H54 (cell line): ENCODE data around the gene CDH1.
"Not testable (repeated sequence)": the region's sequence is repeated elsewhere in the genome, so short reads cannot be mapped to it uniquely, and the experiment has no call there.

ENCODE experiments used
- DNase-seq: peaks from one replicate; pipeline ENCODE4 v3.0.0; 2011; ENCODE audit warnings: low spot score, mixed read lengths; ENCODE audit not compliant: insufficient read length
- FAIRE-seq: peaks from 3 replicates; lab custom pipeline; 2011; peaks lifted over from hg19 to GRCh38; lab: Jason Lieb, UNC
- POLR2A ChIP-seq: IDR thresholded peaks from 2 replicates; pipeline ENCODE4 v1.6.1; 2011; ENCODE audit warnings: low read depth, mild to moderate bottlenecking, low read length

The CDH1 gene

GRCh38 chr16:68802190-68802589, 65.1 kb downstream of the CDH1 start:
- no peak for DNase-seq
- FAIRE-seq = no peak
- no peak for TF ChIP-seq POLR2A

- DNase-seq = no peak
- TF ChIP-seq POLR2A = no peak
- FAIRE-seq = no peak
Measured at GRCh38 chr16:68806422-68806821, 69.3 kb downstream of the CDH1 start.

- DNase-seq (no peak), FAIRE-seq (no peak)
- no peak for TF ChIP-seq POLR2A
Measured at GRCh38 chr16:68806981-68807380, 69.9 kb downstream of the CDH1 start.

- TF ChIP-seq POLR2A = no peak
- FAIRE-seq (no peak), DNase-seq (no peak)
Measured at GRCh38 chr16:68814516-68814915, 77.4 kb downstream of the CDH1 start.

GRCh38 chr16:68823401-68824135, 86.5 kb downstream of the CDH1 start:
- DNase-seq = peak; percentile 74
- FAIRE-seq = no peak

GRCh38 chr16:68825427-68825826, 88.3 kb downstream of the CDH1 start:
- no peak for FAIRE-seq
- no peak for DNase-seq
- TF ChIP-seq POLR2A = no peak

More at GRCh38 chr16:68823401-68824135, 86.5 kb downstream of the CDH1 start:
- no peak for TF ChIP-seq POLR2A

- no peak for FAIRE-seq
- TF ChIP-seq POLR2A = no peak
- DNase-seq = no peak
Measured at GRCh38 chr16:68826652-68827051, 89.6 kb downstream of the CDH1 start.

- no peak for TF ChIP-seq POLR2A
- DNase-seq (no peak), FAIRE-seq (no peak)
Measured at GRCh38 chr16:68833251-68833650, 96.2 kb downstream of the CDH1 start.

GRCh38 chr16:68834550-68834949, 97.5 kb downstream of the CDH1 start:
- no peak for DNase-seq
- FAIRE-seq = no peak

GRCh38 chr16:68835970-68836369, 98.9 kb downstream of the CDH1 start:
- no peak for TF ChIP-seq POLR2A
- DNase-seq (no peak), FAIRE-seq (no peak)

More at GRCh38 chr16:68834550-68834949, 97.5 kb downstream of the CDH1 start:
- no peak for TF ChIP-seq POLR2A

- TF ChIP-seq POLR2A = no peak
- no peak for DNase-seq
- FAIRE-seq = no peak
Measured at GRCh38 chr16:68839831-68840230, 102.7 kb downstream of the CDH1 start.

- not testable (repeated sequence) for DNase-seq, FAIRE-seq
Measured at GRCh38 chr16:68842964-68843481, 105.9 kb downstream of the CDH1 start.

GRCh38 chr16:68843482-68844210, 106.6 kb downstream of the CDH1 start, which contains the start of gene TANGO6:
Gene TANGO6, plus strand, starts transcription at chr16:68843531. Its CDS starts 87 bp downstream, at chr16:68843618.
- DNase-seq (peak; percentile 77), FAIRE-seq (peak; percentile 50)
- peak; percentile 88 for TF ChIP-seq POLR2A

GRCh38 chr16:68844211-68844564, 107.1 kb downstream of the CDH1 start:
- DNase-seq (no peak), FAIRE-seq (no peak)
- TF ChIP-seq POLR2A = no peak

GRCh38 chr16:68848786-68849185, 111.7 kb downstream of the CDH1 start:
- no peak for FAIRE-seq
- no peak for DNase-seq

More at GRCh38 chr16:68848786-68849185, 111.7 kb downstream of the CDH1 start:
- TF ChIP-seq POLR2A = no peak
